Smooth muscle cell of the brain vasculature (primary cell): ENCODE results near the gene RDH13.
A peak's percentile ranks its signal among the peaks of the same experiment; 100 is the strongest.

Source experiments
- DNase-seq: peaks from one replicate; pipeline ENCODE4 v3.0.0-alpha.2; 2012; ENCODE audit warnings: low read depth, low spot score

Gene RDH13

GRCh38 chr19:55091955-55092354 is 29.0 kb upstream of the RDH13 start:
- no peak for DNase-seq

- DNase-seq = no peak
Observed at GRCh38 chr19:55091126-55091910, 28.4 kb upstream of the RDH13 start.

- no peak for DNase-seq
Observed at GRCh38 chr19:55090564-55090963, 27.6 kb upstream of the RDH13 start.

- no peak for DNase-seq
Observed at GRCh38 chr19:55089342-55089944, 26.5 kb upstream of the RDH13 start.

GRCh38 chr19:55088543-55089341 is 25.8 kb upstream of the RDH13 start:
- DNase-seq = peak; percentile 36

GRCh38 chr19:55088021-55088451 is 25.1 kb upstream of the RDH13 start:
- DNase-seq = no peak

- no peak for DNase-seq
Observed at GRCh38 chr19:55087542-55087901, 24.6 kb upstream of the RDH13 start.

- peak; percentile 46 for DNase-seq
Observed at GRCh38 chr19:55086730-55087541, 24.0 kb upstream of the RDH13 start.

GRCh38 chr19:55085923-55086715 is 23.2 kb upstream of the RDH13 start:
- DNase-seq = no peak

- no peak for DNase-seq
Observed at GRCh38 chr19:55084416-55084815, 21.5 kb upstream of the RDH13 start.

GRCh38 chr19:55083004-55083850 is 20.3 kb upstream of the RDH13 start:
- DNase-seq = no peak

- no peak for DNase-seq
Observed at GRCh38 chr19:55082020-55082851, 19.3 kb upstream of the RDH13 start.

- DNase-seq = no peak
Observed at GRCh38 chr19:55081770-55082019, 18.7 kb upstream of the RDH13 start.

- DNase-seq = no peak
Observed at GRCh38 chr19:55080968-55081769, 18.2 kb upstream of the RDH13 start.

GRCh38 chr19:55080121-55080967 is 17.4 kb upstream of the RDH13 start:
- no peak for DNase-seq

GRCh38 chr19:55079400-55080038 is 16.6 kb upstream of the RDH13 start:
- no peak for DNase-seq

GRCh38 chr19:55078996-55079395 is 16.0 kb upstream of the RDH13 start:
- DNase-seq = no peak
